Right lobe of liver (tissue), 6 donors: Measurements from ENCODE around the gene SLC49A3. TPM values are rescaled to one million over a fixed set of nuclear protein-coding genes. Genes with fewer than 3 reads are reported as not detected.

Source experiments
- ATAC-seq, 4 donors: fragments of 200-7000 bp; cut with Tn5 transposase; one replicate each; pipeline ENCODE4 v1.9.1; 2020; ENCODE audit warnings: mild to moderate bottlenecking in 4 of 4, moderate library complexity in 4 of 4
- DNase-seq, 3 donors: peaks; one replicate each; pipeline ENCODE4 v3.0.0-alpha.2; 2020
- H3K27ac ChIP-seq, 3 donors: fragments of 200-600 bp; one replicate each; pipeline ENCODE4 v1.8.0; 2022
- H3K27me3 ChIP-seq, 2 donors: fragments of 200-600 bp; one replicate each; pipeline ENCODE4 v1.8.0; 2022
- H3K36me3 ChIP-seq, 4 donors: fragments of 200-600 bp; sonication (generic) in 1 of 4; one replicate each; pipeline versions ENCODE4 v1.5.1 to v1.8.0; 2017 to 2022; ENCODE audit warnings: control low read depth in 1 of 4
- H3K4me1 ChIP-seq, 4 donors: fragments of 200-600 bp; sonication (generic) in 1 of 4; one replicate each; pipeline versions ENCODE4 v1.5.1 to v1.8.0; 2017 to 2022; ENCODE audit warnings: control low read depth in 1 of 4
- H3K4me3 ChIP-seq, 3 donors: fragments of 200-600 bp; one replicate each; pipeline ENCODE4 v1.8.0; 2022
- H3K9me3 ChIP-seq, 4 donors: fragments of 200-600 bp; sonication (generic) in 1 of 4; one replicate each; pipeline versions ENCODE4 v1.5.1 to v1.8.0; 2017 to 2022; ENCODE audit warnings: control low read depth in 1 of 4
- POLR2A ChIP-seq: fragments of 450-650 bp; IDR thresholded peaks from one replicate; pipeline ENCODE4 v1.6.1; 2017; ENCODE audit warnings: antibody characterized with exemption, mild to moderate bottlenecking
- WGBS: methylation state at CpG from one replicate; pipeline ENCODE4 v1.1.6; 2018; ENCODE audit warnings: low coverage, low lambda C conversion rate; ENCODE audit not compliant: insufficient coverage; ENCODE audit errors: missing lambda C conversion rate; 5-methylcytosine and 5-hydroxymethylcytosine counted together
- intact Hi-C, 2 donors: fragments of 100-400 bp; cut with DNase I; formaldehyde crosslinking; loops; one replicate each; pipeline versions ENCODE4 v1.11.2 to v1.14.1; 2022
- total RNA-seq, 6 experiments: library from RNA; depleted of rRNA in 2 of 6; stranded (reverse); fragments of >200 nt in 2 of 6; fragmentation: NEBNext Ultra II Directional in 3 of 6; extraction: Animal tissue kit (Norgen Biotek cat#: 25700) in 3 of 6; gene quantifications; one replicate each; pipeline versions ENCODE4 v1.1.0 to v1.2.4, GENCODE V29; 2016 to 2023
- TF ChIP-seq, protein P1 (sequence below), 4 donors: fragments of 200-600 bp in 3 of 4; fragments of 450-650 bp in 1 of 4; IDR thresholded peaks; one replicate each; pipeline versions ENCODE4 v1.5.1 to v1.8.0; 2016 to 2022; ENCODE audit warnings: antibody characterized with exemption in 4 of 4, mild to moderate bottlenecking in 2 of 4
- donor health status: DM: no; HTN: yes; CAD: no.
- donor health status: DM: no; HTN: no; CAD: no.
- donor health status: DM: no; HTN: no; CAD: no.
- donor health status: DM: no; HTN: yes; CAD: no.
- donor health status: DM: no; HTN: yes; CAD: no.

Gene SLC49A3
- total RNA-seq, 6 experiments from 2014 or later: 2.9 to 9.0 (median 5.2) TPM

DNA sequence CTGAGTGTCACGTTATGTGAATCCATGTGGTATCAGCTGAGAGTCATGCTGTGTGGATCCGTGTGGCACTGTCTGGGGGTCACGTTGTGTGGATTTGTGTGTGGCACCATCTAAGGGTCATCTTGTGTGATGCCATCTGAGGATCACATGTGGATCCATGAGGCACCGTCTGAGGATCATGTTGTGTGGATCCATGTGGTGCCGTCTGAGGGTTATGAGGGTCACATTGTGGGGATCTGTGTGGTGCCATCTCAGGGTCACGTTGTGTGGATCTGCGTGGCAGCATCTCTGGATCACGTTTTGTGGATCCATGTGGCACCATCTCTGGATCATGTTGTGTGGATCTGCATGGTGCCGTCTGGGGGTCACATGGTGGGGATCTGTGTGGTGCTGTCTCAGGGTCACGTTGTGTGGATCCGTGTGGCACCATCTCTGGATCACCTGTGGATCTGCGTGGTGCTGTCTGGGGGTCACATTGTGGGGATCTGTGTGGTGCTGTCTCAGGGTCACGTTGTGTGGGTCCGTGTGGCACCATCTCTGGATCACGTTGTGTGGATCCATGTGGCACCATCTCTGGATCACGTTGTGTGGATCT lies 56.7 kb downstream of the SLC49A3 start:
- H3K4me1 ChIP-seq: no peaks in the 10 kb centered on the region
- no peaks in the 10 kb centered on the region for H3K9me3 ChIP-seq
- TF ChIP-seq POLR2A: no peak
- TF ChIP-seq, protein P1, sequence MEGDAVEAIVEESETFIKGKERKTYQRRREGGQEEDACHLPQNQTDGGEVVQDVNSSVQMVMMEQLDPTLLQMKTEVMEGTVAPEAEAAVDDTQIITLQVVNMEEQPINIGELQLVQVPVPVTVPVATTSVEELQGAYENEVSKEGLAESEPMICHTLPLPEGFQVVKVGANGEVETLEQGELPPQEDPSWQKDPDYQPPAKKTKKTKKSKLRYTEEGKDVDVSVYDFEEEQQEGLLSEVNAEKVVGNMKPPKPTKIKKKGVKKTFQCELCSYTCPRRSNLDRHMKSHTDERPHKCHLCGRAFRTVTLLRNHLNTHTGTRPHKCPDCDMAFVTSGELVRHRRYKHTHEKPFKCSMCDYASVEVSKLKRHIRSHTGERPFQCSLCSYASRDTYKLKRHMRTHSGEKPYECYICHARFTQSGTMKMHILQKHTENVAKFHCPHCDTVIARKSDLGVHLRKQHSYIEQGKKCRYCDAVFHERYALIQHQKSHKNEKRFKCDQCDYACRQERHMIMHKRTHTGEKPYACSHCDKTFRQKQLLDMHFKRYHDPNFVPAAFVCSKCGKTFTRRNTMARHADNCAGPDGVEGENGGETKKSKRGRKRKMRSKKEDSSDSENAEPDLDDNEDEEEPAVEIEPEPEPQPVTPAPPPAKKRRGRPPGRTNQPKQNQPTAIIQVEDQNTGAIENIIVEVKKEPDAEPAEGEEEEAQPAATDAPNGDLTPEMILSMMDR (IDR thresholded peaks at IDR 0.05): no peak
- DNase-seq (peak; percentile 6 to 24 (median 19)), ATAC-seq (no peak)
- WGBS: 60% methylated on average over 4 of the region's 16 CpGs
- intact Hi-C loops: no loop called here
- H3K27me3 ChIP-seq: no peaks in the 10 kb centered on the region
- no peak overlapping the region for H3K27ac ChIP-seq
- no peak overlapping the region for H3K4me3 ChIP-seq
- no peaks in the 10 kb centered on the region for H3K36me3 ChIP-seq

Other genes with a start within 250 kb of the SLC49A3 start
- gene ZNF721, start 190.0 kb downstream of the SLC49A3 start, total RNA-seq: 10 to 100 TPM in 3 of 6 experiments, 1 to 10 TPM in 3; 7.1 to 12.7 (median 10.0) TPM
- gene PIGG, start 189.9 kb downstream of the SLC49A3 start, total RNA-seq: 10 to 100 TPM; 16.4 to 23.1 (median 19.9) TPM
- gene TMEM271, start 112.9 kb downstream of the SLC49A3 start, total RNA-seq: not detected
- gene PDE6B, start 63.6 kb downstream of the SLC49A3 start, total RNA-seq: 1 to 10 TPM in 1 of 6 experiments, under 1 TPM in 4, not detected in 1; 0.24 to 1.9 (median 0.76) TPM
- 100 to 1,000 TPM in 4 of 6 experiments, 10 to 100 TPM in 2; 78.2 to 225 (median 162) TPM for gene ATP5ME, start 14.9 kb downstream of the SLC49A3 start, total RNA-seq
- 1 to 10 TPM; 6.9 to 9.2 (median 8.4) TPM for gene MYL5, start 14.6 kb downstream of the SLC49A3 start, total RNA-seq
- 10 to 100 TPM; 13.0 to 23.5 (median 14.7) TPM for gene PCGF3, start 16.7 kb upstream of the SLC49A3 start, total RNA-seq
- 1 to 10 TPM in 5 of 6 experiments, under 1 TPM in 1; 0.86 to 3.7 (median 2.4) TPM for gene CPLX1, start 137.0 kb upstream of the SLC49A3 start, total RNA-seq
- 10 to 100 TPM; 53.2 to 85.0 (median 64.5) TPM for gene GAK, start 243.2 kb upstream of the SLC49A3 start, total RNA-seq
- 10 to 100 TPM; 22.0 to 31.8 (median 23.6) TPM for gene TMEM175, start 243.3 kb upstream of the SLC49A3 start, total RNA-seq